A549 (cell line): ENCODE results near the gene MED10. TPM values are rescaled to one million over a fixed set of nuclear protein-coding genes. Genes with fewer than 3 reads are reported as not detected.
"Not testable (repeated sequence)": the region's sequence is repeated elsewhere in the genome, so short reads cannot be mapped to it uniquely, and the experiment has no call there.

ENCODE experiments used
- ATAC-seq, 2 experiments: fragments of 200-7000 bp in 1 of 2; fragments of >200 bp in 1 of 2; cut with Nextera tagmentation in 1 of 2; cut with Tn5 transposase in 1 of 2; 3 replicates each; pipeline versions ENCODE4 v1.8.0 to v1.9.1; 2018 to 2020; ENCODE audit warnings: mild to moderate bottlenecking in 1 of 2, moderate library complexity in 1 of 2
- CTCF ChIA-PET: fragments of 300-600 bp; sonication (Branson Sonifier 250); formaldehyde crosslinking; extraction: SDS; loops from one replicate; lab custom pipeline; 2021; ENCODE audit warnings: antibody characterized with exemption, inconsistent platforms; lab: Yijun Ruan, JAX
- POLR2A ChIA-PET: fragments of 350-600 bp; formaldehyde crosslinking; extraction: SDS; loops from one replicate; lab custom pipeline; 2021; ENCODE audit warnings: antibody characterized with exemption, inconsistent platforms; lab: Yijun Ruan, JAX
- DNase-seq, 2 experiments: peaks; one replicate each; pipeline versions ENCODE4 v3.0.0 to v3.0.0-alpha.2; 2011 to 2016; ENCODE audit warnings: low read depth in 1 of 2, low spot score in 1 of 2
- FAIRE-seq: peaks from 2 replicates; lab custom pipeline; 2011; peaks lifted over from hg19 to GRCh38; lab: Jason Lieb, UNC
- H3K27ac ChIP-seq, 2 experiments: fragments of >200 bp; sonication (Bioruptor Twin); formaldehyde crosslinking; 3 replicates each; pipeline ENCODE4 v1.5.1; 2016 to 2017
- H3K4me1 ChIP-seq: fragments of >200 bp; sonication (Bioruptor Twin); formaldehyde crosslinking; 3 replicates; pipeline ENCODE4 v1.6.1; 2016
- H3K4me2 ChIP-seq: fragments of >200 bp; sonication (Bioruptor Twin); formaldehyde crosslinking; 3 replicates; pipeline ENCODE4 v1.6.1; 2016
- H3K4me3 ChIP-seq: fragments of >200 bp; sonication (Bioruptor Twin); formaldehyde crosslinking; 3 replicates; pipeline ENCODE4 v1.5.1; 2016
- H3K9me3 ChIP-seq: fragments of >200 bp; sonication (Bioruptor Twin); formaldehyde crosslinking; 3 replicates; pipeline ENCODE4 v1.6.1; 2016
- CHD4 ChIP-seq: fragments of 200-600 bp; sonication (generic); IDR thresholded peaks from 2 replicates; pipeline ENCODE4 v1.6.1; 2016; ENCODE audit warnings: antibody characterized with exemption, mild to moderate bottlenecking, borderline replicate concordance
- ESRRA ChIP-seq: fragments of 150-350 bp; IDR thresholded peaks from 2 replicates; pipeline ENCODE4 v1.6.1; 2014; ENCODE audit warnings: mild to moderate bottlenecking, low read length, borderline replicate concordance
- FOSB ChIP-seq: fragments of 250-450 bp; sonication (Bioruptor Pico); IDR thresholded peaks from 2 replicates; pipeline ENCODE4 v1.5.0; 2020; ENCODE audit warnings: mild to moderate bottlenecking, moderate library complexity
- GATA3 ChIP-seq: IDR thresholded peaks from 2 replicates; pipeline ENCODE4 v1.6.1; 2012; ENCODE audit warnings: borderline replicate concordance
- HDAC2 ChIP-seq: fragments of 200-600 bp; sonication (generic); IDR thresholded peaks from 2 replicates; pipeline ENCODE4 v1.6.1; 2016
- HOXB13 ChIP-seq: fragments of 250-450 bp; sonication (Bioruptor Pico); IDR thresholded peaks from 2 replicates; pipeline ENCODE4 v1.5.0; 2020; ENCODE audit warnings: low read depth, mild to moderate bottlenecking, moderate library complexity
- JUN ChIP-seq, 2 experiments: fragments of >200 bp; sonication (Bioruptor Twin); formaldehyde crosslinking; IDR thresholded peaks; 2 replicates in 1 of 2; 3 replicates in 1 of 2; pipeline ENCODE4 v1.6.1; 2016 to 2017
- KDM1A ChIP-seq: fragments of 200-600 bp; sonication (generic); IDR thresholded peaks from 2 replicates; pipeline ENCODE4 v1.6.1; 2016; ENCODE audit warnings: low read depth, mild to moderate bottlenecking
- KDM5A ChIP-seq: fragments of 200-600 bp; sonication (generic); IDR thresholded peaks from 2 replicates; pipeline ENCODE4 v1.6.1; 2016; ENCODE audit warnings: antibody characterized with exemption, mild to moderate bottlenecking
- MAFK ChIP-seq: fragments of 450-650 bp; IDR thresholded peaks from 2 replicates; pipeline ENCODE4 v1.6.1; 2014; ENCODE audit not compliant: partially characterized antibody
- MAZ ChIP-seq: fragments of 150-350 bp; IDR thresholded peaks from 2 replicates; pipeline ENCODE4 v1.6.1; 2014; ENCODE audit warnings: antibody characterized with exemption, low read depth, low read length, borderline replicate concordance
- NR3C1 ChIP-seq: fragments of >200 bp; sonication (Bioruptor Twin); formaldehyde crosslinking; IDR thresholded peaks from 3 replicates; pipeline ENCODE4 v1.6.1; 2017
- PHF8 ChIP-seq: fragments of 200-600 bp; sonication (generic); IDR thresholded peaks from 2 replicates; pipeline ENCODE4 v1.6.1; 2016; ENCODE audit warnings: low read depth, mild to moderate bottlenecking, antibody characterized with exemption, moderate library complexity, borderline replicate concordance
- REST ChIP-seq: fragments of 200-600 bp; sonication (generic); IDR thresholded peaks from 2 replicates; pipeline ENCODE4 v1.6.1; 2016; ENCODE audit warnings: antibody characterized with exemption, mild to moderate bottlenecking, moderate library complexity
- RFX5 ChIP-seq: fragments of 450-650 bp; IDR thresholded peaks from 2 replicates; pipeline ENCODE4 v1.7.1; 2014; ENCODE audit warnings: antibody characterized with exemption, mild to moderate bottlenecking, moderate library complexity
- RNF2 ChIP-seq: fragments of 200-600 bp; sonication (generic); IDR thresholded peaks from 2 replicates; pipeline ENCODE4 v1.6.1; 2016; ENCODE audit warnings: low read depth, mild to moderate bottlenecking, antibody characterized with exemption, moderate library complexity, borderline replicate concordance
- SMC3 ChIP-seq: fragments of >200 bp; sonication (Bioruptor Twin); formaldehyde crosslinking; IDR thresholded peaks from 3 replicates; pipeline ENCODE4 v1.6.1; 2018; ENCODE audit warnings: inconsistent platforms
- TFCP2L1 ChIP-seq: fragments of 250-450 bp; sonication (Bioruptor Pico); IDR thresholded peaks from 2 replicates; pipeline ENCODE4 v1.5.0; 2021; ENCODE audit warnings: mild to moderate bottlenecking
- WGBS: methylation state at CpG from one replicate; pipeline ENCODE4 v1.1.6; 2017; ENCODE audit errors: missing lambda C conversion rate; 5-methylcytosine and 5-hydroxymethylcytosine counted together
- polyA plus RNA-seq, 4 experiments: library from polyadenylated mRNA; depleted of rRNA in 3 of 4; stranded (reverse); fragments of >200 nt; fragmentation: RNase III in 1 of 4; extraction: RNeasy Plus Mini Kit Qiagen cat#74134 plus additional on column Dnase treatment in 1 of 4; gene quantifications; 2 replicates in 3 of 4; 3 replicates in 1 of 4; pipeline ENCODE4 v1.2.3, GENCODE V29; 2011 to 2017
- TF ChIP-seq, protein P1 (sequence below): fragments of 250-450 bp; sonication (Bioruptor Pico); IDR thresholded peaks from 2 replicates; pipeline ENCODE4 v1.5.0; 2020; ENCODE audit warnings: low read depth, mild to moderate bottlenecking, moderate library complexity
- TF ChIP-seq, protein P2 (sequence below): IDR thresholded peaks from 2 replicates; pipeline ENCODE4 v1.6.1; 2012
- TF ChIP-seq, protein P3 (sequence below): fragments of >200 bp; sonication (Bioruptor Twin); formaldehyde crosslinking; IDR thresholded peaks from 3 replicates; pipeline ENCODE4 v1.5.1; 2016
- TF ChIP-seq, protein P4 (sequence below): fragments of >200 bp; sonication (Bioruptor Twin); formaldehyde crosslinking; IDR thresholded peaks from 2 replicates; pipeline ENCODE4 v1.6.1; 2016

MED10 gene
- polyA plus RNA-seq, 2 of the 4 experiments (the other 2 are of a cell fraction), result 56.7 to 59.4 TPM

- FAIRE-seq, H3K4me2 ChIP-seq, H3K9me3 ChIP-seq, ATAC-seq, H3K4me3 ChIP-seq, H3K4me1 ChIP-seq, POLR2A ChIA-PET, DNase-seq, CTCF ChIA-PET, H3K27ac ChIP-seq: not testable (repeated sequence)
- TF ChIP-seq MAFK, result peak; percentile 45
- 69% methylated on average over 4 of the region's 5 CpGs for WGBS
These were observed 14.8 kb downstream of the MED10 start for GRCh38 chr5:6363454-6364011.

- no peak for TF ChIP-seq REST
- TF ChIP-seq, protein P1, sequence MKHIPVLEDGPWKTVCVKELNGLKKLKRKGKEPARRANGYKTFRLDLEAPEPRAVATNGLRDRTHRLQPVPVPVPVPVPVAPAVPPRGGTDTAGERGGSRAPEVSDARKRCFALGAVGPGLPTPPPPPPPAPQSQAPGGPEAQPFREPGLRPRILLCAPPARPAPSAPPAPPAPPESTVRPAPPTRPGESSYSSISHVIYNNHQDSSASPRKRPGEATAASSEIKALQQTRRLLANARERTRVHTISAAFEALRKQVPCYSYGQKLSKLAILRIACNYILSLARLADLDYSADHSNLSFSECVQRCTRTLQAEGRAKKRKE (CRISPR knock-in tag), result no peak
- TF ChIP-seq, protein P2, sequence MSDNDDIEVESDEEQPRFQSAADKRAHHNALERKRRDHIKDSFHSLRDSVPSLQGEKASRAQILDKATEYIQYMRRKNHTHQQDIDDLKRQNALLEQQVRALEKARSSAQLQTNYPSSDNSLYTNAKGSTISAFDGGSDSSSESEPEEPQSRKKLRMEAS, result no peak
- TF ChIP-seq FOSB, result no peak
- TF ChIP-seq MAZ, result no peak
- TF ChIP-seq ESRRA, result no peak
- ChIA-PET CTCF (no interaction called here), POLR2A (no interaction called here)
- no peaks in the 10 kb centered on the region for H3K4me1 ChIP-seq
- 57% methylated on average over 7 of the region's 7 CpGs for WGBS
- no peak overlapping the region for H3K27ac ChIP-seq
- H3K4me2 ChIP-seq, result no peak overlapping the region
- FAIRE-seq, result no peak
- no peak for DNase-seq
- no peaks in the 10 kb centered on the region for H3K9me3 ChIP-seq
- no peak for ATAC-seq
- no peak overlapping the region for H3K4me3 ChIP-seq
These were observed 15.5 kb downstream of the MED10 start for GRCh38 chr5:6362846-6363245.

GRCh38 chr5:6361101-6361500 lies 17.2 kb downstream of the MED10 start:
- TF ChIP-seq, protein P1 (CRISPR knock-in tag), result no peak
- TF ChIP-seq NR3C1 (no peak), JUN (IDR thresholded peaks at IDR 0.05) (no peak), FOSB (no peak), GATA3 (no peak), HDAC2 (no peak), KDM5A (no peak), CHD4 (no peak), SMC3 (no peak), RNF2 (no peak), HOXB13 (no peak), PHF8 (no peak), TFCP2L1 (CRISPR knock-in tag) (no peak), KDM1A (no peak), RFX5 (no peak), ESRRA (no peak)
- TF ChIP-seq, protein P3, sequence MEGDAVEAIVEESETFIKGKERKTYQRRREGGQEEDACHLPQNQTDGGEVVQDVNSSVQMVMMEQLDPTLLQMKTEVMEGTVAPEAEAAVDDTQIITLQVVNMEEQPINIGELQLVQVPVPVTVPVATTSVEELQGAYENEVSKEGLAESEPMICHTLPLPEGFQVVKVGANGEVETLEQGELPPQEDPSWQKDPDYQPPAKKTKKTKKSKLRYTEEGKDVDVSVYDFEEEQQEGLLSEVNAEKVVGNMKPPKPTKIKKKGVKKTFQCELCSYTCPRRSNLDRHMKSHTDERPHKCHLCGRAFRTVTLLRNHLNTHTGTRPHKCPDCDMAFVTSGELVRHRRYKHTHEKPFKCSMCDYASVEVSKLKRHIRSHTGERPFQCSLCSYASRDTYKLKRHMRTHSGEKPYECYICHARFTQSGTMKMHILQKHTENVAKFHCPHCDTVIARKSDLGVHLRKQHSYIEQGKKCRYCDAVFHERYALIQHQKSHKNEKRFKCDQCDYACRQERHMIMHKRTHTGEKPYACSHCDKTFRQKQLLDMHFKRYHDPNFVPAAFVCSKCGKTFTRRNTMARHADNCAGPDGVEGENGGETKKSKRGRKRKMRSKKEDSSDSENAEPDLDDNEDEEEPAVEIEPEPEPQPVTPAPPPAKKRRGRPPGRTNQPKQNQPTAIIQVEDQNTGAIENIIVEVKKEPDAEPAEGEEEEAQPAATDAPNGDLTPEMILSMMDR, result no peak
- TF ChIP-seq, protein P2, result no peak
- TF ChIP-seq, protein P4, sequence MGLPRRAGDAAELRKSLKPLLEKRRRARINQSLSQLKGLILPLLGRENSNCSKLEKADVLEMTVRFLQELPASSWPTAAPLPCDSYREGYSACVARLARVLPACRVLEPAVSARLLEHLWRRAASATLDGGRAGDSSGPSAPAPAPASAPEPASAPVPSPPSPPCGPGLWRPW, result no peak
- TF ChIP-seq, all 56 proteins: peak for 0
- Histone ChIP-seq H3K4me1 (no peaks in the 10 kb centered on the region), H3K4me3 (no peak overlapping the region), H3K27ac (no peak overlapping the region), H3K9me3 (no peaks in the 10 kb centered on the region), H3K4me2 (no peak overlapping the region)
- no peak for DNase-seq
- WGBS, result 54% methylated on average over 8 of the region's 8 CpGs
- CTCF ChIA-PET, result interaction anchor here (0.9 to 1.0 kb wide), 2 partner anchors 10 to 13 kb away, joined by 3 to 4 read pairs; no protein-coding TSS in a partner anchor
- POLR2A ChIA-PET, result no interaction called here
- no peak for ATAC-seq
- FAIRE-seq, result no peak
